ENCODE data around the gene IL1R2. TPM values are rescaled to one million over a fixed set of nuclear protein-coding genes. Genes with fewer than 3 reads are reported as not detected.

IL1R2 gene
- total and polyA plus RNA-seq, 9 of the 15 experiments (the other 6 are each of a cell fraction or from before 2014, with no cell fraction given) = 0.13 TPM; not detected in 8

GRCh38 chr2:101981066-101981465 is 10.7 kb upstream of the IL1R2 start (continued):
- no peak for TF ChIP-seq ZBTB40 (IDR thresholded peaks at IDR 0.05)
- no peak for TF ChIP-seq ZBTB40 (CRISPR knock-in tag; IDR thresholded peaks at IDR 0.05)
- TF ChIP-seq TCF7L2 (IDR thresholded peaks at IDR 0.05; ENCODE audit: low read depth, low read length) = no peak

Measured in K562 (cell line).